ENCODE data around the gene BAIAP3. TPM values are rescaled to one million over a fixed set of nuclear protein-coding genes. Genes with fewer than 3 reads are reported as not detected.

BAIAP3 gene
- total RNA-seq, 6 experiments from 2014 or later = 5.4 to 7.6 (median 5.8) TPM

- intact Hi-C loops (cut with DNase I) = no loop called here
- no peaks in the 10 kb centered on the region for H3K27me3 ChIP-seq
- no peak for ATAC-seq
- H3K4me3 ChIP-seq = no peak overlapping the region
- TF ChIP-seq POLR2A (IDR thresholded peaks at IDR 0.05) = no peak
- TF ChIP-seq CTCF (IDR thresholded peaks at IDR 0.05) = no peak
- 94% methylated on average over 20 of the region's 28 CpGs for WGBS (ENCODE audit: insufficient coverage, low coverage, low lambda C conversion rate, missing lambda C conversion rate)
- DNase-seq = no peak
- H3K4me1 ChIP-seq = no peaks in the 10 kb centered on the region
- no peaks in the 10 kb centered on the region for H3K9me3 ChIP-seq
- no peak overlapping the region for H3K27ac ChIP-seq
- H3K36me3 ChIP-seq = peaks cover 0 to 24% (median 6%) of the 10 kb centered on the region in 4 donors
These were observed 56.9 kb downstream of the BAIAP3 start for GRCh38 chr16:1390239-1390779.

- no peak for DNase-seq
- no peak for ATAC-seq
- H3K27ac ChIP-seq = no peak overlapping the region
- H3K4me1 ChIP-seq = no peaks in the 10 kb centered on the region
- H3K9me3 ChIP-seq = no peaks in the 10 kb centered on the region
- H3K4me3 ChIP-seq = no peak overlapping the region
- WGBS (ENCODE audit: insufficient coverage, low coverage, low lambda C conversion rate, missing lambda C conversion rate) = 73% methylated on average over 3 of the region's 17 CpGs
- H3K36me3 ChIP-seq = peaks cover 0 to 24% (median 6%) of the 10 kb centered on the region in 4 donors
- no peaks in the 10 kb centered on the region for H3K27me3 ChIP-seq
- intact Hi-C loops (cut with DNase I) = no loop called here
- TF ChIP-seq CTCF (IDR thresholded peaks at IDR 0.05) (no peak), POLR2A (IDR thresholded peaks at IDR 0.05) (no peak)
These were observed 59.4 kb downstream of the BAIAP3 start for GRCh38 chr16:1392826-1393225.

GRCh38 chr16:1393613-1394176 lies 60.2 kb downstream of the BAIAP3 start:
- intact Hi-C loops (cut with DNase I) = no loop called here
- 94% methylated on average over 8 of the region's 21 CpGs for whole genome bisulfite sequencing (ENCODE audit: insufficient coverage, low coverage, low lambda C conversion rate, missing lambda C conversion rate)
- H3K36me3 ChIP-seq = peaks cover 0 to 28% (median 6%) of the 10 kb centered on the region in 4 donors
- H3K27ac ChIP-seq = no peak overlapping the region
- H3K9me3 ChIP-seq = no peaks in the 10 kb centered on the region
- H3K4me1 ChIP-seq = no peaks in the 10 kb centered on the region
- no peak for ATAC-seq
- TF ChIP-seq CTCF (IDR thresholded peaks at IDR 0.05) (no peak), POLR2A (IDR thresholded peaks at IDR 0.05) (no peak)
- no peaks in the 10 kb centered on the region for H3K27me3 ChIP-seq
- no peak overlapping the region for H3K4me3 ChIP-seq
- DNase-seq = no peak

GRCh38 chr16:1394367-1394951 lies 61.0 kb downstream of the BAIAP3 start:
- ATAC-seq = no peak
- intact Hi-C loops (cut with DNase I) = no loop called here
- Histone ChIP-seq H3K27me3 (no peaks in the 10 kb centered on the region), H3K27ac (no peak overlapping the region), H3K4me3 (no peak overlapping the region), H3K4me1 (no peaks in the 10 kb centered on the region), H3K9me3 (no peaks in the 10 kb centered on the region), H3K36me3 (peaks cover 0 to 30% (median 8%) of the 10 kb centered on the region in 4 donors)
- TF ChIP-seq CTCF (IDR thresholded peaks at IDR 0.05) = no peak
- TF ChIP-seq POLR2A (IDR thresholded peaks at IDR 0.05) = no peak
- 90% methylated on average over 7 of the region's 19 CpGs for WGBS (ENCODE audit: insufficient coverage, low coverage, low lambda C conversion rate, missing lambda C conversion rate)
- DNase-seq = no peak

All from right lobe of liver (tissue), 6 donors.